K562 (cell line): ENCODE results near the gene FBXO17. TPM values are rescaled to one million over a fixed set of nuclear protein-coding genes. Genes with fewer than 3 reads are reported as not detected.

Source experiments
- ATAC-seq: fragments of 200-7000 bp; cut with Tn5 transposase; 3 replicates; pipeline ENCODE4 v1.9.1; 2020; ENCODE audit warnings: moderate library complexity
- BruUV-seq: library from RNA; stranded (reverse); fragments of 400-500 nt; replicated peaks from 2 replicates; lab custom pipeline; 2021; lab: Mats Ljungman, UMichigan
- CTCF ChIA-PET: fragments of 300-600 bp; formaldehyde crosslinking; extraction: SDS; loops from one replicate; lab custom pipeline; 2021; ENCODE audit warnings: low intra/inter-chr PET ratio; lab: Yijun Ruan, JAX
- POLR2A ChIA-PET: fragments of 300-600, 350-650 bp; sonication (Branson Sonifier 250); formaldehyde crosslinking; extraction: SDS; loops from one replicate; lab custom pipeline; 2021; ENCODE audit warnings: antibody characterized with exemption, inconsistent platforms; lab: Yijun Ruan, JAX
- DNase-seq, 4 experiments: peaks; one replicate each; pipeline versions ENCODE4 v3.0.0 to v3.0.0-alpha.2; 2011 to 2018; ENCODE audit warnings: low spot score in 3 of 4, mixed read lengths in 3 of 4; ENCODE audit errors: extremely low read depth in 1 of 4
- FAIRE-seq: peaks from 2 replicates; lab custom pipeline; 2011; peaks lifted over from hg19 to GRCh38; lab: Jason Lieb, UNC
- H2AFZ ChIP-seq: 2 replicates; pipeline ENCODE4 v1.6.0; 2011; ENCODE audit warnings: low read depth, low read length, control low read depth, inconsistent platforms
- H3K27ac ChIP-seq: fragments of 200-600 bp; 3 replicates; pipeline ENCODE4 v1.8.0; 2011; ENCODE audit warnings: low read depth, mild to moderate bottlenecking, control low read depth, inconsistent platforms, low read length, moderate library complexity, mixed read lengths; ENCODE audit errors: extremely low read depth
- H3K27me3 ChIP-seq, 2 experiments: fragments of 300-600 bp in 1 of 2; 2 replicates in 1 of 2; 3 replicates in 1 of 2; pipeline versions ENCODE4 v1.6.0 to v1.8.0; 2011; ENCODE audit warnings: inconsistent platforms in 2 of 2, low read length in 2 of 2, mild to moderate bottlenecking in 1 of 2, mixed read lengths in 1 of 2, moderate library complexity in 1 of 2; ENCODE audit not compliant: control insufficient read depth in 2 of 2, insufficient read depth in 2 of 2
- H3K36me3 ChIP-seq: fragments of 300-600 bp; 3 replicates; pipeline ENCODE4 v1.8.0; 2011; ENCODE audit warnings: mild to moderate bottlenecking, low read length, inconsistent platforms; ENCODE audit not compliant: control insufficient read depth, insufficient read depth
- H3K4me1 ChIP-seq, 2 experiments: fragments of 200-600 bp in 1 of 2; replicated peaks in 1 of 2; 2 replicates in 1 of 2; 3 replicates in 1 of 2; pipeline versions ENCODE4 v1.5.1 to v1.8.0; 2011; ENCODE audit warnings: inconsistent platforms in 2 of 2, low read length in 2 of 2, mild to moderate bottlenecking in 1 of 2, mixed read lengths in 1 of 2, moderate library complexity in 1 of 2; ENCODE audit not compliant: control insufficient read depth in 2 of 2, insufficient read depth in 2 of 2
- H3K4me2 ChIP-seq: 2 replicates; pipeline ENCODE4 v1.6.1; 2011; ENCODE audit warnings: low read length, control low read depth, inconsistent platforms, mixed read lengths; ENCODE audit not compliant: insufficient read depth
- H3K4me3 ChIP-seq: fragments of 200-600 bp; sonication (generic), shearing (Covaris generic); 2 replicates; pipeline ENCODE4 v1.5.1; 2016; ENCODE audit warnings: control low read depth, inconsistent platforms
- H3K79me2 ChIP-seq: fragments of 200-600 bp; 3 replicates; pipeline ENCODE4 v1.8.0; 2011; ENCODE audit warnings: low read length, inconsistent platforms; ENCODE audit not compliant: control insufficient read depth, insufficient read depth
- H3K9ac ChIP-seq, 2 experiments: 2 replicates each; pipeline versions ENCODE4 v1.6.0 to v1.6.1; 2011; ENCODE audit warnings: low read depth in 2 of 2, low read length in 2 of 2, control low read depth in 1 of 2, inconsistent platforms in 1 of 2, mild to moderate bottlenecking in 1 of 2, mixed read lengths in 1 of 2; ENCODE audit not compliant: insufficient read depth in 1 of 2
- H3K9me1 ChIP-seq: one replicate; pipeline ENCODE4 v1.6.0; 2011; ENCODE audit warnings: inconsistent platforms, mild to moderate bottlenecking, low read length, moderate library complexity; ENCODE audit not compliant: control insufficient read depth, insufficient read depth
- H3K9me3 ChIP-seq: replicated peaks from 2 replicates; pipeline ENCODE4 v1.5.1; 2011; ENCODE audit warnings: low read depth, low read length, inconsistent platforms; ENCODE audit not compliant: control insufficient read depth, insufficient read depth
- H4K20me1 ChIP-seq: replicated peaks from 2 replicates; pipeline ENCODE4 v1.6.1; 2011; ENCODE audit warnings: low read length, inconsistent platforms, mixed read lengths; ENCODE audit not compliant: control insufficient read depth, insufficient read depth
- ATF1 ChIP-seq, 2 experiments: fragments of 450-650 bp in 1 of 2; IDR thresholded peaks; 2 replicates each; pipeline ENCODE4 v1.6.1; 2016; ENCODE audit warnings: missing compliant biosample characterization in 1 of 2, missing genetic modification characterization in 1 of 2
- LARP7 ChIP-seq: fragments of 450-650 bp; IDR thresholded peaks from 2 replicates; pipeline ENCODE4 v1.6.1; 2016
- NBN ChIP-seq: fragments of 450-650 bp; IDR thresholded peaks from 2 replicates; pipeline ENCODE4 v1.6.1; 2016; ENCODE audit warnings: low read depth, mild to moderate bottlenecking
- NONO ChIP-seq, 2 experiments: fragments of 200-400 bp in 1 of 2; fragments of 450-650 bp in 1 of 2; formaldehyde crosslinking in 1 of 2; IDR thresholded peaks; 2 replicates each; pipeline ENCODE4 v1.6.1; 2017; ENCODE audit warnings: low read depth in 2 of 2, mild to moderate bottlenecking in 2 of 2, moderate library complexity in 2 of 2, low read length in 1 of 2
- SREBF2 ChIP-seq: sonication (generic); formaldehyde crosslinking; IDR thresholded peaks from 2 replicates; pipeline ENCODE4 v1.4.0; 2020; ENCODE audit warnings: mild to moderate bottlenecking, missing genetic modification reagents
- ZNF121 ChIP-seq: sonication (generic); formaldehyde crosslinking; conservative IDR thresholded peaks from 2 replicates; pipeline ENCODE4 v1.8.0; 2022; ENCODE audit warnings: missing genetic modification reagents
- ZNF384 ChIP-seq: IDR thresholded peaks from 2 replicates; pipeline ENCODE4 v1.6.1; 2012; ENCODE audit warnings: low read depth, low read length, improper control_type of control experiment
- ZNF395 ChIP-seq: fragments of 200-800 bp; sonication (Bioruptor generic); IDR thresholded peaks from 2 replicates; pipeline ENCODE4 v1.6.1; 2017; ENCODE audit warnings: missing genetic modification characterization, missing compliant biosample characterization
- ZSCAN29 ChIP-seq: fragments of 450-650 bp; IDR thresholded peaks from 2 replicates; pipeline ENCODE4 v1.6.1; 2017
- WGBS: fragments of 100-300 bp; shearing (Covaris generic); methylation state at CpG from one replicate; pipeline ENCODE4 v1.1.6; 2016; ENCODE audit warnings: low coverage, mixed read lengths; ENCODE audit not compliant: insufficient coverage; ENCODE audit errors: missing lambda C conversion rate; 5-methylcytosine and 5-hydroxymethylcytosine counted together
- in situ Hi-C: fragments of 300-500 bp; cut with MboI; formaldehyde crosslinking; loops from 4 replicates; pipeline ENCODE4 v1.15.0; 2018; ENCODE audit warnings: inconsistent platforms, mixed read lengths
- intact Hi-C: fragments of 100-400 bp; cut with micrococcal nuclease; formaldehyde crosslinking; loops from 2 replicates; pipeline ENCODE4 v1.14.2; 2022
- polyA plus RNA-seq, 8 experiments: library from polyadenylated mRNA; depleted of rRNA in 4 of 8; stranded (reverse) in 5 of 8; unstranded in 3 of 8; fragments of >200 nt; fragmentation: Nextera tagmentation in 2 of 8; fragmentation: Illumina TruSeq in 1 of 8; extraction: Ambion mirVana in 2 of 8; extraction: Trizol in 1 of 8; gene quantifications; 2 replicates each; pipeline versions ENCODE4 v1.2.1 to v1.2.3, GENCODE V29; 2011 to 2014; ENCODE audit warnings: inconsistent platforms in 1 of 8, missing spikeins in 1 of 8
- total RNA-seq, 7 experiments: library from RNA; depleted of rRNA in 6 of 7; stranded (reverse); fragments of >200 nt in 6 of 7; fragmentation: Illumina TruSeq in 2 of 7; extraction: Trizol in 2 of 7; gene quantifications; 2 replicates each; pipeline versions ENCODE4 v1.2.1 to v1.2.3, GENCODE V29; 2011 to 2021; ENCODE audit warnings: low replicate concordance in 1 of 7

The FBXO17 gene
- total and polyA plus RNA-seq, 9 of the 15 experiments (the other 6 are each of a cell fraction or from before 2014, with no cell fraction given) = 4.1 to 27.1 (median 19.0) TPM

- no peak for TF ChIP-seq SREBF2 (CRISPR knock-in tag)
- no peak for TF ChIP-seq ATF1 (CRISPR knock-in tag; IDR thresholded peaks at IDR 0.05)
- TF ChIP-seq ATF1 (tag; IDR thresholded peaks at IDR 0.05) = no peak
- no peak for TF ChIP-seq ZSCAN29
- no peak for TF ChIP-seq NONO (IDR thresholded peaks at IDR 0.05; ENCODE audit: low read depth in 2 of 2, low read length in 1 of 2)
- TF ChIP-seq ZNF121 (CRISPR knock-in tag) = peak; percentile 71; the same call in 1 of the 2 replicates
- TF ChIP-seq LARP7 = no peak
- DNase-seq = no peak
- no peaks in the 10 kb centered on the region for H3K9me1 ChIP-seq
- H3K27ac ChIP-seq = no peak overlapping the region
- H3K79me2 ChIP-seq = no peaks in the 10 kb centered on the region
- ChIA-PET POLR2A (interaction anchor here (0.6 kb wide), 1 partner anchor 349 kb away, joined by 3 read pairs; no protein-coding TSS in a partner anchor), CTCF (no interaction called here)
- no peak overlapping the region for H2AFZ ChIP-seq
- WGBS = 33% methylated on average over 6 of the region's 6 CpGs
- in situ Hi-C loops = no loop called here
- H3K36me3 ChIP-seq = no peaks in the 10 kb centered on the region
- H3K9ac ChIP-seq = no peak overlapping the region
- no peaks in the 10 kb centered on the region for H4K20me1 ChIP-seq
- FAIRE-seq = no peak
- H3K9me3 ChIP-seq = no peaks in the 10 kb centered on the region
- H3K4me1 ChIP-seq = peaks cover 0 to 5% of the 10 kb centered on the region in 2 experiments; a peak in 1 of 5 replicates
- no peak for ATAC-seq
- peaks cover 0 to 2% of the 10 kb centered on the region in 2 experiments; a peak in 1 of 5 replicates for H3K27me3 ChIP-seq
- no peak overlapping the region for H3K4me2 ChIP-seq
- no TSS peak for BruUV-seq
- intact Hi-C loops = no loop called here
- no peak overlapping the region for H3K4me3 ChIP-seq
These were observed 32.6 kb upstream of the FBXO17 start for GRCh38 chr19:39008137-39008536.

- Histone ChIP-seq H3K4me2 (no peak overlapping the region), H2AFZ (no peak overlapping the region), H3K27ac (no peak overlapping the region), H3K9ac (no peak overlapping the region), H3K9me1 (no peaks in the 10 kb centered on the region), H3K4me1 (peaks cover 0 to 5% of the 10 kb centered on the region in 2 experiments; a peak in 1 of 5 replicates), H3K79me2 (no peaks in the 10 kb centered on the region), H3K27me3 (peaks cover 0 to 2% of the 10 kb centered on the region in 2 experiments; a peak in 1 of 5 replicates), H3K4me3 (no peak overlapping the region), H3K9me3 (no peaks in the 10 kb centered on the region), H3K36me3 (no peaks in the 10 kb centered on the region), H4K20me1 (no peaks in the 10 kb centered on the region)
- DNase-seq (no peak), FAIRE-seq (no peak), ATAC-seq (no peak)
- ChIA-PET POLR2A (no interaction called here), CTCF (no interaction called here)
- WGBS = 5% methylated on average over 3 of the region's 3 CpGs
- no TSS peak for BruUV-seq
- 0 out of 2 replicates have a peak, but pooled peaks have one; percentile 18 for TF ChIP-seq ZNF384
- TF ChIP-seq ZNF395 (CRISPR knock-in tag) = no peak
- no peak for TF ChIP-seq NBN
- intact Hi-C loops = no loop called here
- in situ Hi-C loops = no loop called here
These were observed 31.6 kb upstream of the FBXO17 start for GRCh38 chr19:39007096-39007495.
